OCI-M2 (cell line): ENCODE measurements around the gene KCNC2.

Experiments used
- DNase-seq: peaks from one replicate; lab custom pipeline; 2025; ENCODE audit not compliant: unreplicated experiment; lab: John Stamatoyannopoulos, UW

The KCNC2 gene

DNA sequence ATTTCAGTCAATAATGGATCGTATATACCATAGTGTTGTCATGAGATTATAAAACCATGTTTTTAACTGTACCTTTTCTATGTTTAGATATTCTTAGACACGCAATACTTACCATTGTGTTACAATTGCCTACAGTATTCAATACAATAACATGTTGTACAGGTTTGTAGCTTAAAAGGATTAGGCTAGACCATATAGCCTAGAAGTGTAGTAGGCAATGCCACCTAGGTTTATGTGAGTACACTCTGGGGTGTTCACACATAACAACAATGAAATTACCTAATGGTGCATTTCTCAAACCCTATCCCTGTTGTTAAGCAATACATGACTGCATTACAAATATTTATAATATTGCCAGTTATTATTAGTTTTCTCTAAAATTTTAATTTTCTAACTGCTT lies 144.2 kb downstream of the KCNC2 start:
- DNase-seq: no peak

DNA sequence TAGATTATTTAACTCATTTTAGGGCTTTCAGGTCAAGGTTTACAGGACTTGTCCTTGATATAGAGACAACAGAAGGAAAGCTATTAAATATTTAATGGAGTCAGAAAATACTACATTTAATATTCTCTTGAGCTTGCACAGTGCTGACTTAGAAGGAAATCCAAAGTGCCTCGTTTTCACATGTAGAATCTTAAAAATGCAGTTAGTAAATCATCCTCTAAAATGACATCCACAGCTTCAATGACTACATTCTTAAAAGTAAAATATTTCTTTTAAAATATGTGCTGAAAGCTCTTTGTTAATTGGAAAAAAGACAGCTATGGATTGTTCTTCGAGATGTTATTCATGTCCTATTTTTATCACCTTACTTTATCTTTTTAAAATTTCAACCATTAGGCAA lies 146.9 kb downstream of the KCNC2 start:
- no peak for DNase-seq

DNA sequence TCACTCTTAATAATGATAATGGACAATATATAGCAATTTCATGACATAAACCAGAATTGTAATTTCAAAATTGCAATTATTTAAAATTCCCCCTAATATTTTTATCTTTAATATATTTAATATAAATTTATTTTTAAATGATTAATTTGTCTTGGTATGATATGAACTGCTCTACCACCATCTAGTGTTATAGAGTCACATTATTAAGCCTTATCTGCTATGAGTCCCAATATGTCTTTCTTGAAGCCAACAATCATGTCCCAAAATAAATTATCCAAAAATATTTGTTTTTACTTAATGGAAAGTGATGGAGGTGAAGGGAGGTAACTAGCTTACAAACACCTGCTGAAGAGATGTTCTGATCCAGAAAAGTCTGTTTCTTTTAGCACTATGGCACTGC lies 151.4 kb downstream of the KCNC2 start:
- no peak for DNase-seq

DNA sequence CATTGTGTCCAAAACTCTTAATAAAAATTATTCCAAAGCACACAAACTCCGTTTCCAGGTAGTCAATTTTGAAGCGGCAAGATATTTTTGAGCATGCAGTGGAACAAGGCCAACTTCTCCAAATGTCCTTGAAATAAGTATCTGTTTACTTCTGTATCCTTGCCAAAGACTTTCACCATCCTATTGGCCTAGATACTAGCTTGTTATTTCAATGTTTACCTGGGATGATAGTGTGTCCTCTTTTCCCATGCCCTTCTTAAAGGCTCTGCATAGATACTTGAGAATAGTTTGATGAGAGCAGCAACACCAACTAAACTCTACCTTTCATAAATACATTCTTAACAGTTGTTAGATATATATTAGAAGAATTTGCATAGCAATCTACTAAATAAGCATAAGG lies 160.9 kb downstream of the KCNC2 start:
- no peak for DNase-seq

DNA sequence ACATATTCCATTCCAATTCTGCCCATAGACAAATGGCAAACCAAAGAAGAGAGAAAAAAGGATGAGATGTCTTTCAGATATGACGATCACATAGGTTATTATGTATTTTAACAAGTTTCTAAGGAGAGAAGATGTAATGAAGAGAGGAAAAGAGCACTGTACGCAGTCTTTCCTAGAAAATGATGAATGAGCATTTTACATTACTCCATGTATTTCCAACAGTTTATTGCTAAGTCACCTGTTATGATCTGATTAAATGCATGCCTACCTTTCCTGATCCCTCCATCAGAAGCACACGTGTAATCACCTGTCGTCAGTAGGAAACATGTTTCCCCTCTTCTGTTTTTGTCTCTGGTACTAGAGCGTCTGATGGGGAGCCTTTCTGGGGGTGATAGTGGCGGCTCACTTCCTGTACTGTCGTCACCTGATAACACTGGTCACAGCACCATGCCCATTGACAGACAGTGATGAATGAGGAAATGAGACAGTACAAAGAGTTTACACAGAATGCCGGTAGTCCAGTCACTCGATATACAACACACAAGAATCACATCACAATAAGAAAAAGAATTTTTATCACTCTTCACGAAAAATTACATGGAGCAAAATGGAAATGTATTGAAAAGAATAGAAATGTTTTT lies 161.6 kb downstream of the KCNC2 start:
- DNase-seq: no peak

DNA sequence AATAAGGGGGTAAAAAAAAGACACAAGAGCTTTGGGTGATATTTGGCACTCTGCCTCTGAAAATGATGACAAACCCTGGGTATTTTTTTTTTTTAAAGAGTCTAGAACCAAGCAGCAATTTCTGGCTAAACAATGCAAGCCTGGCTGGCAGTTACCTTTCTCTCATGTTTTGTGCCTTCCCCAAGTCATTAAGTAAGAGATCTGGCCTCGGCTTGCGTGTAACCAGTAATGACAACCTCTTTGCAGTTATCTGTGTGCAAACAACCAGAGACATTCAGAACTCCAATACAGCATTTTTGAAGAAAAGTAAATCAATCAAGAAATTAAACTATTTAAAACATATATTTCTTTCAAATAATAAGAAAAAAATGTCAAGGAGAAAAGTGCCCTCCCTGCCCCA lies 167.5 kb downstream of the KCNC2 start:
- no peak for DNase-seq

DNA sequence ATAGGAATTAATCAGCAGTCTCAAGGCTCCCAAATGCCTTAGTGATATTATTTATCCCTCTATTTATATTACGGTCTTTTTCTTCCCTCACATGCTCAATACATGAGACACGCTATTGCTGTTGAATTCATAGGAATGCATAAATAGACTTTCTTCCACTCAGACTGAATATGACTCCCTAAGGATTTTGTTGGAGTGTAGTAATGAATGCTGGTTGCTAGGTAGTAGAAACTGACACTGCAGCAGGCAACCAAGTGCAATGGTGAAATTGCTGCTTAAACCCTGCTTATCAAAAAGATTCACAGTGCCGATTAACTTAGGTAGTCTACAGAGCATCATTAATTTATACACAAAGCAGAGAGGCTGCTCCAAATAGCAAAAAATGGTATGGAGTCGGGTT lies 168.2 kb downstream of the KCNC2 start:
- DNase-seq: no peak

DNA sequence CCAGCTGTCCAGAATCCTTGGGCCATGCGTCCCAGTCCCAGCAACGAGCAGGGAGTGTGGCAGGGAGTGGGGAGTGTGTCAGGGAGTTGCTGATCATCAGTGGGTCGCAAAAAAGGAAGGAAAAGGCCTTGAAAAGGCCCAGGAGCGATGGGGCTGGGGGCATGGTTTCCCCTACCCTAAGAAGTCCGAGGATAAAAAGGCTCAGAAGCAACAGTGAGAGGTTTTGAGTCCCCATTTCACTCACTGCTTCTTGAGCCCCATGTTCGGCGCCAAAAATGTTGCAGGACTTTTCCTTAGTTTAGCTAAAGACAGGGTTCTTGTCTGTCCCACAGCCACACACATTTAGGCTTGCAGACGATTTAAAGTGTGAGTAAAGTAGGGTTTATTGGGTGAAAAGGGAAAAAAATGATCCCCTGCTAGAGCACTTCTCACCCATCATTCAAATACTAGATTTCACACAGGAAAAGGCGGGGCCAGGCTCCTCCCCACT lies 189.5 kb downstream of the KCNC2 start:
- no peak for DNase-seq

DNA sequence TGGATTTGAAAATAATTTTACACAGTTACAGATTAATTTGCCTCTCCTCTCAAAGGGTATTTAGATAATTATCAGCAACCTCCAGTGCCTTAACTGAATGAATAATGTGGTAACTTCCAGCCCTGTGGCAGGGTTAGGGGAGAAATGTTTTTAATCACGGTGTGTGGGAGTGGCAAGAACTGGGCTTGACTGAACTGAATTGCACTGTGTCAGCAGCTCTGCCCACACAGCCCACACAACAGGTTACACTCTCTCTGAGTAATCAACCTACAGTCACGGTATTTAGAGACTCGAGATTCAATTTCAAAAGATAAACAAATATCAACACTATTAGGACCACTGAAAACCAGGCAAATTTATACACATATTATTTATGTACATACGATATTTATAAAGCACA lies 198.5 kb downstream of the KCNC2 start:
- DNase-seq: no peak

DNA sequence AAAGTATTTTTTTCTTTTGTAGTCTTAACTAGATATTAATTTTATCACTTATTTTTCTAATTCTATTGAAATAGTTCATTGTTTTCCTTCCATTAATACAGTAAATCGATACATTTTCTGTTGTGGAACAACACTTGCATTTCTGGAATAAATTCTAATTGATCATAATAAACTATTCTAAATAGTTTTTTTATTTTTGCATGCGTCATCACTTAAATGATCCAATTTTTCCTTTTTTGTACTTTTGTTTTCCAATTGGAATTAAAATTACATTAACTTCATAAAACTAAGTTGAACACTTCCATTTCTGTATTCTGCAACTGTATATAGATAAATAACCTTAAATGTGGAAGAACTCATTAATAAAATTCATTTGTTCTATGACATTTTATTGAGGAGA lies 202.5 kb downstream of the KCNC2 start:
- no peak for DNase-seq

DNA sequence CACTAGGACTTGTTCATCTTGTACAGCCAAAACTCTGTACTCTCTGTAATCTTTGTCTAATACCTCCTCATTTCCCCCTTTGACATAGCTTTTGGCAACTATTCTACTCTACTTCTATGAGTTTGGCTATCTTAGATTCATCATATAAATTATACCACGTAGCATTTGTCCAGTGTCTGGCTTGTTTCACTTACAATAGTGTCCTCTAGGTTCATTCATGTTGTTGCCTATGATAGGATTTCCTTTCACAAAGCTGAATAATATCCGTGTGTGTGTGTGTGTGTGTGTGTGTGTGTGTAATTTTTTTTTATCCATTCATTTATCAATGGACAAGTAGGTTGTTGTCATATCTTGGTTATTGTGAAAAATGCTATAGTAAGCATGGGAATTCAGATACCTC lies 209.5 kb downstream of the KCNC2 start:
- no peak for DNase-seq

DNA sequence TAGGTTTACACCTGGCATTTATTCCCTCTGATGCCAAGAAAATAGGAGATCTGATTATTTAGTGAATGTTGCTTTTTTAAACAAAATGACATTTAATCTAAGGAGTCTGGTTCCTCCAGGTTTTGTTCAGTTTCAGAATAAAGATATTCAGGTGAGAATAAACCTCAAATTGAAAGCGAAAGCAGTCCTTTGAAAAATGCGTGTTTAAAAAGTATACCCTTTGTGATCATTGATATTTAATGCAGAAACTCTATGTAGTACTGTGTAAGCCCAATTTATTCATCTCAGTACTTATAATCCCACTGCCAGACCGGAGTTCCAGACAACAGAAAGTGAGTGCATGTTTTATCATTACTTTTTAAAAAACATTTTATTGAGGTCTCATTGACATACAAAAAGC lies 210.2 kb downstream of the KCNC2 start:
- no peak for DNase-seq
